HG02840 (cell line): ENCODE results near the gene LLGL1.
A peak's percentile ranks its signal among the peaks of the same experiment; 100 is the strongest.
"Not testable (repeated sequence)": the region's sequence is repeated elsewhere in the genome, so short reads cannot be mapped to it uniquely, and the experiment has no call there.

Experiments used
- ATAC-seq: cut with Tn5 transposase; IDR thresholded peaks from one replicate; pipeline ENCODE4 v1.9.1; 2021; ENCODE audit warnings: mild to moderate bottlenecking, moderate library complexity, moderate number of reproducible peaks; ENCODE audit not compliant: unreplicated experiment, low FRiP score

LLGL1 gene

GRCh38 chr17:18191967-18192366, 33.5 kb upstream of the LLGL1 start:
- no peak for ATAC-seq

- ATAC-seq, result no peak
Measured at GRCh38 chr17:18194394-18194793, 31.0 kb upstream of the LLGL1 start.

GRCh38 chr17:18194804-18195203, 30.6 kb upstream of the LLGL1 start:
- no peak for ATAC-seq

- no peak for ATAC-seq
Measured at GRCh38 chr17:18195246-18195645, 30.2 kb upstream of the LLGL1 start.

GRCh38 chr17:18197535-18198194, 27.8 kb upstream of the LLGL1 start:
- no peak for ATAC-seq

- ATAC-seq, result no peak
Measured at GRCh38 chr17:18198530-18198929, 26.9 kb upstream of the LLGL1 start.

GRCh38 chr17:18201108-18201507, 24.3 kb upstream of the LLGL1 start:
- no peak for ATAC-seq

GRCh38 chr17:18203308-18203707, 22.1 kb upstream of the LLGL1 start:
- no peak for ATAC-seq

GRCh38 chr17:18205861-18206260, 19.6 kb upstream of the LLGL1 start:
- no peak for ATAC-seq

GRCh38 chr17:18206962-18207361, 18.5 kb upstream of the LLGL1 start:
- ATAC-seq, result no peak

- no peak for ATAC-seq
Measured at GRCh38 chr17:18208092-18208491, 17.3 kb upstream of the LLGL1 start.

- no peak for ATAC-seq
Measured at GRCh38 chr17:18213666-18214270, 11.7 kb upstream of the LLGL1 start.

GRCh38 chr17:18216906-18217305, 8.5 kb upstream of the LLGL1 start:
- not testable (repeated sequence) for ATAC-seq

- no peak for ATAC-seq
Measured at GRCh38 chr17:18217412-18218015, 7.9 kb upstream of the LLGL1 start.

- ATAC-seq, result no peak
Measured at GRCh38 chr17:18218756-18219415, 6.5 kb upstream of the LLGL1 start.

GRCh38 chr17:18224053-18224386, 1.4 kb upstream of the LLGL1 start:
- ATAC-seq, result no peak

- no peak for ATAC-seq
Measured at GRCh38 chr17:18224387-18225120, 881 bp upstream of the LLGL1 start.

- ATAC-seq, result peak; percentile 19
Measured at GRCh38 chr17:18225642-18226283, 328 bp downstream of the LLGL1 start.

GRCh38 chr17:18226284-18226945, 980 bp downstream of the LLGL1 start:
- no peak for ATAC-seq

- no peak for ATAC-seq
Measured at GRCh38 chr17:18227635-18228034, 2.2 kb downstream of the LLGL1 start.
